ENCODE measurements around the gene SIX2.

The SIX2 gene

GRCh38 chr2:45000921-45001868 lies 8.1 kb downstream of the SIX2 start:
- no peak for DNase-seq (ENCODE audit: low spot score)

- DNase-seq (ENCODE audit: low spot score): no peak
Measured at GRCh38 chr2:45000341-45000901, 8.8 kb downstream of the SIX2 start.

GRCh38 chr2:44999540-44999939 lies 9.7 kb downstream of the SIX2 start:
- no peak for DNase-seq (ENCODE audit: low spot score)

GRCh38 chr2:44997963-44998362 lies 11.3 kb downstream of the SIX2 start:
- DNase-seq (ENCODE audit: low spot score): no peak

- no peak for DNase-seq (ENCODE audit: low spot score)
Measured at GRCh38 chr2:44996356-44996755, 12.9 kb downstream of the SIX2 start.

- DNase-seq (ENCODE audit: low spot score): no peak
Measured at GRCh38 chr2:44994377-44994776, 14.9 kb downstream of the SIX2 start.

- DNase-seq (ENCODE audit: low spot score): no peak
Measured at GRCh38 chr2:44989176-44989575, 20.1 kb downstream of the SIX2 start.

- no peak for DNase-seq (ENCODE audit: low spot score)
Measured at GRCh38 chr2:44983836-44984604, 25.2 kb downstream of the SIX2 start.

- DNase-seq (ENCODE audit: low spot score): peak; percentile 84
Measured at GRCh38 chr2:44981714-44982108, 27.5 kb downstream of the SIX2 start.

GRCh38 chr2:44980751-44981713 lies 28.2 kb downstream of the SIX2 start:
- peak; percentile 7 for DNase-seq (ENCODE audit: low spot score)

- DNase-seq (ENCODE audit: low spot score): no peak
Measured at GRCh38 chr2:44979581-44979980, 29.7 kb downstream of the SIX2 start.

- no peak for DNase-seq (ENCODE audit: low spot score)
Measured at GRCh38 chr2:44975571-44976450, 33.4 kb downstream of the SIX2 start.

GRCh38 chr2:44974064-44974715 lies 35.1 kb downstream of the SIX2 start:
- DNase-seq (ENCODE audit: low spot score): no peak

GRCh38 chr2:44972771-44973535 lies 36.3 kb downstream of the SIX2 start:
- no peak for DNase-seq (ENCODE audit: low spot score)

- DNase-seq (ENCODE audit: low spot score): no peak
Measured at GRCh38 chr2:44970846-44971450, 38.3 kb downstream of the SIX2 start.

GRCh38 chr2:44969936-44970335 lies 39.3 kb downstream of the SIX2 start:
- no peak for DNase-seq (ENCODE audit: low spot score)

- DNase-seq (ENCODE audit: low spot score): no peak
Measured at GRCh38 chr2:44967727-44968432, 41.4 kb downstream of the SIX2 start.

GRCh38 chr2:44967056-44967455 lies 42.2 kb downstream of the SIX2 start:
- DNase-seq (ENCODE audit: low spot score): no peak

Measured in AG08396 (cell line).